Naive thymus-derived CD4-positive, alpha-beta T cell (primary cell): ENCODE data around the gene PMP22. TPM values are rescaled to one million over a fixed set of nuclear protein-coding genes. Genes with fewer than 3 reads are reported as not detected.

ENCODE experiments used
- ATAC-seq: fragments of 150-1000 bp; cut with Tn5 transposase; 2 replicates; pipeline ENCODE4 v1.10.0; 2021; ENCODE audit warnings: mild to moderate bottlenecking, moderate library complexity
- CTCF ChIA-PET: fragments of 350-600 bp; sonication (Branson Sonifier 250); formaldehyde crosslinking; loops from one replicate; lab custom pipeline; 2021; ENCODE audit warnings: antibody characterized with exemption; lab: Charles Lee
- POLR2A ChIA-PET: fragments of 350-600 bp; sonication (Branson Sonifier 250); formaldehyde crosslinking; loops from one replicate; lab custom pipeline; 2021; ENCODE audit warnings: antibody characterized with exemption, inconsistent platforms; lab: Charles Lee
- DNase-seq, 9 donors: peaks; one replicate each; pipeline versions ENCODE4 v3.0.0 to v3.0.0-alpha.2; 2020 to 2022; ENCODE audit warnings: mixed read lengths in 1 of 9
- H3K27ac ChIP-seq: one replicate; pipeline ENCODE4 v1.7.0; 2013; ENCODE audit warnings: mild to moderate bottlenecking, low read depth, low read length, moderate library complexity
- H3K27me3 ChIP-seq, 2 donors: one replicate each; pipeline ENCODE4 v1.7.0; 2013; ENCODE audit warnings: low read length in 2 of 2, mild to moderate bottlenecking in 2 of 2, moderate library complexity in 2 of 2; ENCODE audit not compliant: control insufficient read depth in 2 of 2, insufficient read depth in 2 of 2
- H3K36me3 ChIP-seq, 3 experiments: 1 replicate in 2 of 3; 2 replicates in 1 of 3; pipeline ENCODE4 v1.7.0; 2013; ENCODE audit warnings: low read length in 3 of 3, mild to moderate bottlenecking in 3 of 3, moderate library complexity in 1 of 3; ENCODE audit not compliant: insufficient read depth in 3 of 3, control insufficient read depth in 2 of 3
- H3K4me1 ChIP-seq, 2 donors: one replicate each; pipeline ENCODE4 v1.7.0; 2013; ENCODE audit warnings: low read length in 2 of 2, mild to moderate bottlenecking in 2 of 2, moderate library complexity in 1 of 2; ENCODE audit not compliant: control insufficient read depth in 2 of 2, insufficient read depth in 2 of 2
- H3K4me3 ChIP-seq: 2 replicates; pipeline ENCODE4 v1.7.0; 2013; ENCODE audit warnings: mild to moderate bottlenecking, low read length
- H3K9me3 ChIP-seq, 3 experiments: 1 replicate in 2 of 3; 2 replicates in 1 of 3; pipeline ENCODE4 v1.7.0; 2013; ENCODE audit warnings: low read length in 3 of 3; ENCODE audit not compliant: control insufficient read depth in 2 of 3
- H3K27ac Mint-ChIP-seq, 9 donors: one replicate each; pipeline ENCODE4 v1.8.0; 2020 to 2022; ENCODE audit warnings: mixed read lengths in 9 of 9, mild to moderate bottlenecking in 8 of 9, moderate library complexity in 5 of 9, inconsistent platforms in 2 of 9
- H3K27me3 Mint-ChIP-seq, 5 donors: one replicate each; pipeline ENCODE4 v1.8.0; 2021 to 2022; ENCODE audit warnings: mixed read lengths in 5 of 5, mild to moderate bottlenecking in 1 of 5
- H3K36me3 Mint-ChIP-seq, 5 donors: one replicate each; pipeline ENCODE4 v1.8.0; 2020 to 2022; ENCODE audit warnings: mixed read lengths in 5 of 5, mild to moderate bottlenecking in 3 of 5, inconsistent platforms in 1 of 5
- H3K4me1 Mint-ChIP-seq, 7 donors: one replicate each; pipeline ENCODE4 v1.8.0; 2020 to 2022; ENCODE audit warnings: mixed read lengths in 7 of 7, mild to moderate bottlenecking in 3 of 7, inconsistent platforms in 1 of 7
- H3K4me3 Mint-ChIP-seq, 10 donors: one replicate each; pipeline ENCODE4 v1.8.0; 2020 to 2022; ENCODE audit warnings: mild to moderate bottlenecking in 10 of 10, mixed read lengths in 10 of 10, moderate library complexity in 6 of 10, inconsistent platforms in 2 of 10
- H3K9me3 Mint-ChIP-seq, 11 donors: one replicate each; pipeline ENCODE4 v1.8.0; 2020 to 2022; ENCODE audit warnings: mixed read lengths in 11 of 11, mild to moderate bottlenecking in 4 of 11, inconsistent platforms in 1 of 11, moderate library complexity in 1 of 11
- intact Hi-C, 2 donors: fragments of 100-400 bp; cut with micrococcal nuclease; formaldehyde crosslinking; loops; one replicate each; pipeline ENCODE4 v1.15.1; 2023
- polyA plus RNA-seq, 2 donors: library from polyadenylated mRNA; unstranded; fragments of 300-500 nt; fragmentation: Illumina TruSeq; gene quantifications; one replicate each; pipeline ENCODE4 v1.2.3, GENCODE V29; 2021
- total RNA-seq, 6 experiments: library from RNA in 5 of 6; stranded (reverse) in 5 of 6; gene quantifications; 1 replicate in 5 of 6; 2 replicates in 1 of 6; pipeline ENCODE4 v1.2.3 and lab custom pipeline; 2021 to 2026

Gene PMP22
- total and polyA plus RNA-seq, 7 experiments from 2014 or later = 0.40 to 2.3 (median 1.3) TPM; not detected in 3

DNA sequence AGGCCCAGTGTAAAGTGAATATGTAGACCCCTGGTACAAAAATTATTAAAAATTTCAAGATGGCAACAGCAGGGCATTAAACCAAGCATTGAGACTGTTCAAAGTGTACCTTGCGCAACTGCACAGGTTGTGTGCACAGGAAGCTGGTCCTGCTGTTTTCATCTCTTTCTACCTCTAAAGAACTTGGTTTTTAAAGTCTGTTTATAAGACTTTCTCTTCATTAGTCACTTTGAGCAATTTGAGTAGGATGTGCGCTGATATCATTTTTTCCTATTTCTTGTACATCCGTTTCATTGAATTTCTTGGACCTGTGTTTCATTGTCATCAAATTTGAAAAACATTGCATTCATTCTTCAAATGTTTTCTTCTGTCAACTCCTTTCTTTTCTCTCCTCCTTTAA lies 16.8 kb upstream of the PMP22 start:
- intact Hi-C loops = no loop called here
- Histone ChIP-seq H3K9me3 (no peaks in the 10 kb centered on the region), H3K4me3 (no peak overlapping the region), H3K4me1 (no peaks in the 10 kb centered on the region), H3K36me3 (no peaks in the 10 kb centered on the region), H3K27me3 (no peaks in the 10 kb centered on the region), H3K27ac (no peak overlapping the region)
- H3K4me1 Mint-ChIP-seq = peaks cover 0 to 2% (median 0%) of the 10 kb centered on the region in 7 donors
- peaks cover 0 to 5% (median 0%) of the 10 kb centered on the region in 5 donors for H3K36me3 Mint-ChIP-seq
- DNase-seq (no peak), ATAC-seq (no peak)
- H3K4me3 Mint-ChIP-seq = no peak overlapping the region
- H3K9me3 Mint-ChIP-seq = peaks cover 0 to 19% (median 3%) of the 10 kb centered on the region in 11 donors
- ChIA-PET POLR2A (no interaction called here), CTCF (no interaction called here)
- peaks cover 12 to 42% (median 30%) of the 10 kb centered on the region in 5 donors for H3K27me3 Mint-ChIP-seq
- H3K27ac Mint-ChIP-seq = no peak overlapping the region

DNA sequence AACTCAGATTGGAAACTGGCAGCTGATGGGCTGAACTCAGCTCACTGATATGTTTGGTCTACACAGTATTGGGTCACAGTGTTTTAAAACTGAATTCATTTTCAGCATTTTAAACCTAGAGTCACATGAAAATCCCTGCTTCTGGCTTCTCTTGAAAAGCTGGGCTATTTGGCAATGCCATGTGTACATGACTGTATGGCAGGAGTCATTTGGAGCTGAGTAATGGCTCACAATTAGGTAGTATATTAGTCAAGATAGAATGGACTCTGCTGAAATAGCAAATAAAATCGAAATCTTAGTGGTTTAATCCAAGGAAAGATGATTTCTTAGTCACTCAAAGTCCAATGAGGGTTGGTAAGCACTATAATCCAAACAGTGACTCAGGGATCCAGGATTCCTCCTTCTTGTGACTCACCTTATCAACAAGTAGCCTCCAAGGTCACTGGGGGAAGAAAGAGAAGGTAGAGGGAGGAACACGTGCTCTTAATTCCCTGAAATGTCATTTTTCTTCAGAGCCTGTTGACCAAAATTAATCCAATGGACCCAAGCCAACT lies 13.9 kb upstream of the PMP22 start:
- ATAC-seq = no peak
- CTCF ChIA-PET = no interaction called here
- Histone ChIP-seq H3K4me3 (no peak overlapping the region), H3K27me3 (no peaks in the 10 kb centered on the region), H3K4me1 (no peaks in the 10 kb centered on the region), H3K27ac (no peak overlapping the region), H3K36me3 (no peaks in the 10 kb centered on the region), H3K9me3 (no peaks in the 10 kb centered on the region)
- peaks cover 0 to 5% (median 0%) of the 10 kb centered on the region in 5 donors for H3K36me3 Mint-ChIP-seq
- no peak for DNase-seq
- peaks cover 12 to 38% (median 27%) of the 10 kb centered on the region in 5 donors for H3K27me3 Mint-ChIP-seq
- intact Hi-C loops = no loop called here
- H3K27ac Mint-ChIP-seq = no peak overlapping the region
- H3K9me3 Mint-ChIP-seq = peaks cover 2 to 31% (median 7%) of the 10 kb centered on the region in 11 donors
- no peak overlapping the region for H3K4me3 Mint-ChIP-seq
- POLR2A ChIA-PET = no interaction called here
- H3K4me1 Mint-ChIP-seq = peaks cover 0 to 2% (median 0%) of the 10 kb centered on the region in 7 donors

DNA sequence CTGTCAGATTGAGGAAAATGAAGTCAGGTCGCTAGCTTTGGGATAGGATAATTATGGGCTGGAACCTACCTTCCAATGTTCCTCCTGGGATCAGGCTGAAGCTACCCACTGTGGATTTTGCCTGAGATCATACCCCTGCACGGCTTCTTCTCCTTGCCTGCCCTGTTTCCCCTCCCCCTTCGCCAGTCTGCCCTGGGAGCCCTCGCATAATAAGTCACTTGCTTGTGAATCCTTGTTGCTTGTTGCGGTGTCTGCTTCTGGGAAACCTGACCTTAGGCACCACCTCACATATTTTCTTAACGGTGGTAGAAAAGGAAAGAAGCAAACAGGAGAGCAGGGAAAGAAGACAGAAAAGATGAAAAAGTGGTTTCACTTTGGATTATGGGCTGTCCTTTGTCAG lies 13.3 kb upstream of the PMP22 start:
- peaks cover 2 to 31% (median 8%) of the 10 kb centered on the region in 11 donors for H3K9me3 Mint-ChIP-seq
- Histone ChIP-seq H3K27ac (no peak overlapping the region), H3K36me3 (no peaks in the 10 kb centered on the region), H3K4me3 (no peak overlapping the region), H3K27me3 (no peaks in the 10 kb centered on the region), H3K4me1 (no peaks in the 10 kb centered on the region), H3K9me3 (no peaks in the 10 kb centered on the region)
- peak overlapping the region in 1 of 10 donors; percentile 34 for H3K4me3 Mint-ChIP-seq
- peaks cover 0 to 5% (median 0%) of the 10 kb centered on the region in 5 donors for H3K36me3 Mint-ChIP-seq
- H3K4me1 Mint-ChIP-seq = peaks cover 0 to 2% (median 0%) of the 10 kb centered on the region in 7 donors
- DNase-seq = no peak
- peaks cover 12 to 36% (median 27%) of the 10 kb centered on the region in 5 donors for H3K27me3 Mint-ChIP-seq
- POLR2A ChIA-PET = no interaction called here
- ATAC-seq = no peak
- intact Hi-C loops = no loop called here
- no peak overlapping the region for H3K27ac Mint-ChIP-seq
- CTCF ChIA-PET = no interaction called here

DNA sequence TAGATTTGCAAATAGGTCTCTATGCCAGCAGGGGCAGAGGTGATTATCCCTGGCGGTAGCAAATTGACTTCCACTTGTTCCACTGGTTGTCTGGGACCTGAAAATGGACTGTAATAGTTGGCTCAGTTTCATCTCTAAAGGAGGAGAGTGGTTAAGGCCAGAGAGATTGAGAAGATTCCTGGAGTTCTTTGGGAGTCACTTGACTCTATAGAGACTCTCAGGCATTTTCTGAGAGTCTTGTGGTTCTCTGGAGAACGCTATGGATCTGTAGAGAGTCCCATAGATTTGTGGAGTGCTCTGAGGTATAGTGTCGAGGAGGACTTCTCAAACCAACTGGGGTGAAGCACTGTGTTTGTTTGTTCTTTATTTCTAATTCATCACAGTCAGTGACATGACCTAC lies 8.9 kb upstream of the PMP22 start:
- peaks cover 0 to 17% (median 7%) of the 10 kb centered on the region in 11 donors for H3K9me3 Mint-ChIP-seq
- DNase-seq = no peak
- POLR2A ChIA-PET = no interaction called here
- Histone ChIP-seq H3K4me3 (no peak overlapping the region), H3K36me3 (no peaks in the 10 kb centered on the region), H3K27me3 (no peaks in the 10 kb centered on the region), H3K27ac (no peak overlapping the region), H3K4me1 (no peaks in the 10 kb centered on the region), H3K9me3 (no peaks in the 10 kb centered on the region)
- ATAC-seq = no peak
- peaks cover 6 to 34% (median 14%) of the 10 kb centered on the region in 5 donors for H3K27me3 Mint-ChIP-seq
- no peaks in the 10 kb centered on the region for H3K36me3 Mint-ChIP-seq
- intact Hi-C loops = no loop called here
- H3K27ac Mint-ChIP-seq = no peak overlapping the region
- CTCF ChIA-PET = no interaction called here
- no peak overlapping the region for H3K4me3 Mint-ChIP-seq
- peaks cover 0 to 13% (median 0%) of the 10 kb centered on the region in 7 donors for H3K4me1 Mint-ChIP-seq

DNA sequence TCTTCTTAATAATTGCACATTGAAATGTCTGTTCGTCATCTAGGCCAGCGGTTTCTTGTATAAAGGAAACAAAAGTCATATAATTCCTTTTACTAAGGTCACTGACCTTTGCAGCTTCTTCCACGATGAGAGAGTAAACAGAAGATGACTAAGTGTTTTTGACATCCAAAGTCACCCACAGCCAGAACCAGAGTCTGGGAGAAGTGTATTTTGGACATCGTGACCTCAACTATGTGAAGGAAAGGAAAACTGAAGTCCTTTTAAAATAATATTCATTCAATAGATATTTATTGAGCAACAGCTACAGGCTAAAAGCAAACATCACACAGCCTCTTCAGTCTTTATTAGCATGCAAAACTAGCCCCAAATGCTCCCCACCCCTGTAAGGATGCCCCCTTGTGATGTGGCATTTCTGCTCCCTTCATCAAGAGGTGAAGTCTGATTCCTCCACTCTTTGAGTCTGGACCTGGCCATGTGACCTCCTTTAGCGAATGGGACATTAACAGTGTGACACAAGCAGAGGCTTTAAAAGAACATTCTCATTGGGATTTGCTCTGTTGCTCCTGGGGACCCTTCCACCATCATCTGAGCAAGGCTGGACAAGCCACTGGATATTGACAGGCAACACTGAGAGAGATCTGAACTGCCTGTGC lies 8.1 kb upstream of the PMP22 start:
- no peaks in the 10 kb centered on the region for H3K27me3 ChIP-seq

DNA sequence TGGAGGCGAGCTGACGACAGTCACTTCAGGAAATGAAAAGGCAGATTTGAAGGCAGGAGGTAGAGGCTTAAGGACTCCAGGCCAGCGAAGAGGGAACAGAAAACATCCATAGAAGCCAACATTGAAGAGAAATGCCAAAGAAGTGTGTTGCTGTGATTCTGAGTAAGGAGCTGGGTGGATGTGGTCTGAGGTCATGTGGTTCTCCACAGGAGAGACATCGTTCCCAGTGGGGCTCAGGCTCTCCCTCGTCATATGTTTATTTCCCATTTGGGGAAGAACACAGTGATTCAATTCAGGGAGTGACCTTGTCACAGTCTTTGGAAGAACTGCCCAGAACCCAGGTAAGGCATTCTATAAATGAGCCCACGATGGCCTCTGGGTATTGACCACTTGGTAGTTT lies 6.6 kb upstream of the PMP22 start:
- Mint-ChIP-seq H3K4me1 (peaks cover 0 to 11% (median 0%) of the 10 kb centered on the region in 7 donors), H3K27me3 (peaks cover 16 to 38% (median 22%) of the 10 kb centered on the region in 5 donors), H3K27ac (no peak overlapping the region), H3K9me3 (peaks cover 0 to 17% (median 7%) of the 10 kb centered on the region in 11 donors), H3K4me3 (no peak overlapping the region), H3K36me3 (no peaks in the 10 kb centered on the region)
- Histone ChIP-seq H3K4me1 (no peaks in the 10 kb centered on the region), H3K36me3 (no peaks in the 10 kb centered on the region), H3K4me3 (no peak overlapping the region), H3K27me3 (no peaks in the 10 kb centered on the region), H3K27ac (no peak overlapping the region), H3K9me3 (no peaks in the 10 kb centered on the region)
- ChIA-PET CTCF (no interaction called here), POLR2A (no interaction called here)
- intact Hi-C loops = no loop called here
- ATAC-seq = no peak
- no peak for DNase-seq

More for the DNA sequence above, 8.1 kb upstream of the PMP22 start:
- no peak overlapping the region for H3K27ac ChIP-seq
- intact Hi-C loops = no loop called here
- Mint-ChIP-seq H3K36me3 (no peaks in the 10 kb centered on the region), H3K4me3 (no peak overlapping the region), H3K27ac (no peak overlapping the region), H3K27me3 (peaks cover 7 to 35% (median 15%) of the 10 kb centered on the region in 5 donors), H3K9me3 (peaks cover 0 to 17% (median 7%) of the 10 kb centered on the region in 11 donors), H3K4me1 (peaks cover 0 to 11% (median 0%) of the 10 kb centered on the region in 7 donors)
- H3K36me3 ChIP-seq = no peaks in the 10 kb centered on the region
- CTCF ChIA-PET = no interaction called here
- no peaks in the 10 kb centered on the region for H3K4me1 ChIP-seq
- no peaks in the 10 kb centered on the region for H3K9me3 ChIP-seq
- POLR2A ChIA-PET = no interaction called here
- no peak overlapping the region for H3K4me3 ChIP-seq
- no peak for DNase-seq
- no peak for ATAC-seq
